Upper lobe of left lung (tissue), 4 donors: ENCODE results near the gene RNF130.

Source experiments
- CTCF ChIP-seq, 6 experiments: fragments of 450-650 bp in 4 of 6; fragments of 200-600 bp in 2 of 6; sonication (generic) in 2 of 6; IDR thresholded peaks; one replicate each; pipeline ENCODE4 v1.5.1; 2016 to 2019; ENCODE audit warnings: antibody characterized with exemption in 6 of 6
- POLR2A ChIP-seq, 4 donors: fragments of 450-650 bp; IDR thresholded peaks; one replicate each; pipeline ENCODE4 v1.5.1; 2016 to 2017; ENCODE audit warnings: antibody characterized with exemption in 4 of 4, mild to moderate bottlenecking in 2 of 4
- POLR2AphosphoS5 ChIP-seq, 2 donors: sonication (generic); formaldehyde crosslinking; IDR thresholded peaks; one replicate each; pipeline ENCODE4 v1.5.1; 2017; ENCODE audit warnings: antibody characterized with exemption in 2 of 2

GRCh38 chr5:180070756-180071530 lies 616 bp downstream of the RNF130 start:
- TF ChIP-seq CTCF (IDR thresholded peaks at IDR 0.05) = no peak
- TF ChIP-seq POLR2A (IDR thresholded peaks at IDR 0.05) = no peak
- no peak for TF ChIP-seq POLR2AphosphoS5 (IDR thresholded peaks at IDR 0.05)
